SK-N-MC (cell line): Measurements from ENCODE around the gene CHD2.

Source experiments
- DNase-seq: peaks from one replicate; pipeline ENCODE4 v3.0.0-alpha.2; 2011; ENCODE audit warnings: low read depth, low spot score
- H3K27ac ChIP-seq: fragments of 200-600 bp; sonication (generic); 2 replicates; pipeline ENCODE4 v1.5.1; 2016; ENCODE audit warnings: mixed run types
- H3K36me3 ChIP-seq: fragments of 200-600 bp; sonication (generic); 2 replicates; pipeline ENCODE4 v1.6.1; 2017; ENCODE audit warnings: antibody characterized with exemption, low read length, mixed read lengths; ENCODE audit not compliant: insufficient read depth
- H3K4me3 ChIP-seq: fragments of 200-600 bp; sonication (generic); 2 replicates; pipeline ENCODE4 v1.5.1; 2016
- H3K9ac ChIP-seq: fragments of 200-600 bp; sonication (generic); 2 replicates; pipeline ENCODE4 v1.8.0; 2017; ENCODE audit warnings: mixed run types, mixed read lengths; ENCODE audit not compliant: insufficient read length
- H3K9me3 ChIP-seq: fragments of 200-600 bp; sonication (generic); 2 replicates; pipeline ENCODE4 v1.6.1; 2017; ENCODE audit warnings: low read depth, mild to moderate bottlenecking, antibody characterized with exemption, low read length, moderate library complexity, mixed read lengths
- EZH2 ChIP-seq: fragments of 200-600 bp; sonication (generic); IDR thresholded peaks from one replicate; pipeline ENCODE4 v1.6.1; 2017; ENCODE audit warnings: antibody characterized with exemption
- FOXP2 ChIP-seq: optimal IDR thresholded peaks from 2 replicates; pipeline ENCODE3; 2011; ENCODE audit warnings: mild to moderate bottlenecking, moderate library complexity; ENCODE audit not compliant: insufficient read depth; ENCODE audit errors: extremely low read length, control extremely low read depth
- POLR2AphosphoS5 ChIP-seq: IDR thresholded peaks from 2 replicates; pipeline ENCODE4 v1.6.1; 2012; ENCODE audit warnings: mild to moderate bottlenecking, low read depth, low read length, borderline replicate concordance

Gene CHD2

DNA sequence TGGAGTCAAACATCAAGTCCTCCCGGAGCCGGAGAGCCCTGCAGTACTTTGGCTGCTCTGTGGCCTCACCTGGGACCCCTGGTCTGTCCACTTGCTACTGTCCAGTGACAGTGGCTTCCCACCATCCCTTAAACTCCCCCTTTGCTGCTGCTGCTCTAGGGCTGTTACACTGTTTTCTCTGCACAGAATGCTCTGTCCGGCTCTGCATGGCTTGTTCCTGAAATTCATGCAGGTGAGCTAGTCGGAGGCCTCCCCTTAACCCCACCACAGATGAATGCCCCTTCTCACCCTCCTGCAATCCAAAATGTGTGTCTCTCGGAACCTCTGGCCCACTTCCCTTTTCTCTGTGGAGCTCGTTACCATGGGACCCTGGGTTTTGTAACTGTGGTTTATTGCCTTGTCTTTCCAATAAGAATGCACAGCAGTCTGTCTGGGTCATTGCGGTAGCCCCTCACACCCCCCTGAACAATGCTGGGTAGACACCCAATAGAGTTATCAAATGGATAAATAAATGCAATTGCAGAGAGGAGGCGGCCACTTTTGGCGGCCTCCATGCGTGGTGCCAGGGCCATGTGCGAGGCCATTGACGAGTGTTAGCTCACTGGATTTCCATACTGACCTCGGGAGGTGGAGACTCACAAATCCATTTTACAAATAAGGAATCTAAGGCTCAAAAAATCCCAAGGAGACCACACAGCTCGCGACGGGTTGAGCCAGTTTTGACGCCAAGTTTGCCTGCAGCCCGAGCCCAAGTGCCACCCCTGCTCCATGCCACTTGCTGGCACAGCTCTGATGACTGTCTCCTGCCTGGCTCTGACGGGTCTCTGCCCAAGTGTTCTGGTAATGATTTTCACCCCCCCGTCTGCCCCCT is 140.4 kb downstream of the CHD2 start:
- H3K9ac ChIP-seq: no peak overlapping the region
- no peak overlapping the region for H3K27ac ChIP-seq
- no peaks in the 10 kb centered on the region for H3K36me3 ChIP-seq
- TF ChIP-seq EZH2 (no peak), POLR2AphosphoS5 (no peak), FOXP2 (no peak)
- no peak for DNase-seq
- no peak overlapping the region for H3K4me3 ChIP-seq
- H3K9me3 ChIP-seq: no peaks in the 10 kb centered on the region

DNA sequence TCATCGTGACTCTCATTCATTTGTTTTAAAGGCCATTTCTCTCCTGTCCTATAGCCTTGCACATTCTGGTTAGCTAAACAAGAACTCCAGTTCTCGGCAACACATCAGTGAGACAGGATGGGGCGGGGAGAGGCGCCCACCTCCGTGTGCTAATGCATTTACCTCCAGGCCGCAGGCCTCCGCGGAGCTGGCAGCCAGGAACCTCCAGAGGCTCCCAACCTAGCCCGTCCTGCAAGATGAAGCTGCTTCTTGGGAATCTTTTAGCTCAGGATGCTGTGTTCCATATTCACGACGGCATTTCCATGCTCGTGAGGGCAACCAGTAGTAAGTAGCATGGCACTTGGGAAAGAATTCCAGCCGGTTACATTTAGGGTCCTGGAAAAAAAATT is 141.0 kb downstream of the CHD2 start:
- Histone ChIP-seq H3K27ac (no peak overlapping the region), H3K36me3 (no peaks in the 10 kb centered on the region), H3K9me3 (no peaks in the 10 kb centered on the region), H3K9ac (no peak overlapping the region), H3K4me3 (no peak overlapping the region)
- TF ChIP-seq EZH2 (no peak), FOXP2 (no peak), POLR2AphosphoS5 (no peak)
- DNase-seq: no peak

DNA sequence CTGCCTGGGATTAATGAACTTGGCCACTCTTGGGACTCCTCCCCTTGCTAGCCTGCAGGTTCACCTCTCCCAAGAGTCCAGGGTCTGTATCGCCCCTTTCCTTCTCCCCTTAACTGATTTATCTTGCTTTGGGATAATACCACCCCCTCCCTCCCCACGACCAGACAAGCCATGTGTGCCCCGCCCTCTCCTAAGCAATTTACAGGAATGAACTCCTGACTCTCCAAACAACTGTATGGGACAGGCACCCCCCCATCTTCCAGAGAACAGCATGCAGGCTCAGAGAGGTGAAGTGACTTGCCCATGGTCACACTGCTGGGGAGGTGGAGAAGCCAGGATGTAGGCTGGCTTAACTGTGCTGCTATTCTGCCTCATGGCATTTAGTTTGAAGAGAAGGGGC is 142.1 kb downstream of the CHD2 start:
- H3K4me3 ChIP-seq: no peak overlapping the region
- no peak overlapping the region for H3K27ac ChIP-seq
- no peak for DNase-seq
- TF ChIP-seq EZH2 (no peak), POLR2AphosphoS5 (no peak), FOXP2 (no peak)
- H3K9ac ChIP-seq: no peak overlapping the region
- no peaks in the 10 kb centered on the region for H3K36me3 ChIP-seq
- no peaks in the 10 kb centered on the region for H3K9me3 ChIP-seq

DNA sequence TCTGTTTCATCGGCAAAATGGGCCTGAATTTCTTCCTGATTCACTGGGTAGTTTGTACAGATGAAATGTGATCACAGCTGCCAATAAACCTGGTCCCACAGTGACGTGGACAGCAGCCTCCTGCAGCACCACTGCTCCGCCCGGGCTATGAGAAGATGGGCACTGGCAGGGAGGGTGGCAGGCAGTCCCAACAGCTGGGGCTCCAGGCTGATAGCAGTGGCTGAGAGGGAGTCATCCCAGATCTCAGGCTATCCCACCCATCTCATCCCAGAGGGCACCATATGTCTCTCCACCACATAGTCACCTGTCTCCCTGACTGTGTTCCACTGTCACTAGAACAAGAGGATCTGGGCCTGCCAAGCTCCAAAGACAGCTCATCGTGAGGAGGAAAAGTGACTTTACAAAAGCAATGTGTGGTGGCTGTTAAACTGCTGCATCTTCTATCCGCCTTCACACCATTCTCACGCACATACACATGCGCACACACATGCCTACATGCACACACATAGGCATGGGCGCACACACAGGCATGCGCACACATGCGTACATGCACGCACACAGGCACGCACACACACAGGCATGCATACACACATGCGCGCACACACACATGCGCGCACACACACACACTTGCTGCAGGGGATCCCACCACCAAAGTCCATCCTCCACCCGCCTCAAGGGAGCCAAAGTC is 142.7 kb downstream of the CHD2 start:
- no peak for DNase-seq

DNA sequence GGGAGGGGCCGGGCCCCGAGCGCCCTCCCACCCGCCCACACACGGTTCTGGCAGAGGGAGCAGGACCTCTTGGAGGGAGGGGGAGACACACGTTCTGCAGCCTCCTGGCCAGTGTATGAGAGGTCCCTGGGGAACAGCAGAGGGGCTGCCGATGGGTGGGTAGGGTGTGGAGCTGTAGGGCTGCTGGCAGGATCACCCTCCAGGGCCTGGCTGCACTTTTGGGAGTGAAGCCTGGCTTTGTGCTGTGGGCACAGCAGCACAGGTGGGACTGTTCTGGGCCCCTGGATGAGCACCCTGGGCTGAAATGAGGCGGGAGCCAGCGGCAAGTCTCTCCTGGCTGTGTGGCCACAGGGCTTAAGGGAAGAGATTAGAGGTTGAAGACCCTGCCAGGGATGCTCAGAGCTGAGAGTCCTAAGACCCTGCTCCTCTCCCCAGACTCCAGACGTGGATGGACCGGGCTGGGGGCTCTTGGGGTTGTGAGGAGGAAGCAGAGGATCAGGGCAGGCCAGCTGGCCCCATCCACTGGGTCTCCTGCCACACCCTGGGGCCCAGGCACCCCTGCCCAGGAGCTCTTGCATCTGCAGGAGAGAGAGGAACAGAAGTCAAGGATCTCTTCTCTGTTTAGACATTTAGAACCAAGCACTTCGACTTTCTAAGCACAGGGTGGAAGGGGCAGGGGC is 143.6 kb downstream of the CHD2 start:
- H3K9ac ChIP-seq: no peak overlapping the region
- no peak overlapping the region for H3K27ac ChIP-seq
- H3K4me3 ChIP-seq: no peak overlapping the region

More for the DNA sequence above, 142.7 kb downstream of the CHD2 start:
- TF ChIP-seq EZH2 (no peak), FOXP2 (no peak), POLR2AphosphoS5 (no peak)
- H3K9me3 ChIP-seq: no peaks in the 10 kb centered on the region
- no peak overlapping the region for H3K9ac ChIP-seq
- H3K36me3 ChIP-seq: no peaks in the 10 kb centered on the region
- no peak overlapping the region for H3K4me3 ChIP-seq
- no peak overlapping the region for H3K27ac ChIP-seq

DNA sequence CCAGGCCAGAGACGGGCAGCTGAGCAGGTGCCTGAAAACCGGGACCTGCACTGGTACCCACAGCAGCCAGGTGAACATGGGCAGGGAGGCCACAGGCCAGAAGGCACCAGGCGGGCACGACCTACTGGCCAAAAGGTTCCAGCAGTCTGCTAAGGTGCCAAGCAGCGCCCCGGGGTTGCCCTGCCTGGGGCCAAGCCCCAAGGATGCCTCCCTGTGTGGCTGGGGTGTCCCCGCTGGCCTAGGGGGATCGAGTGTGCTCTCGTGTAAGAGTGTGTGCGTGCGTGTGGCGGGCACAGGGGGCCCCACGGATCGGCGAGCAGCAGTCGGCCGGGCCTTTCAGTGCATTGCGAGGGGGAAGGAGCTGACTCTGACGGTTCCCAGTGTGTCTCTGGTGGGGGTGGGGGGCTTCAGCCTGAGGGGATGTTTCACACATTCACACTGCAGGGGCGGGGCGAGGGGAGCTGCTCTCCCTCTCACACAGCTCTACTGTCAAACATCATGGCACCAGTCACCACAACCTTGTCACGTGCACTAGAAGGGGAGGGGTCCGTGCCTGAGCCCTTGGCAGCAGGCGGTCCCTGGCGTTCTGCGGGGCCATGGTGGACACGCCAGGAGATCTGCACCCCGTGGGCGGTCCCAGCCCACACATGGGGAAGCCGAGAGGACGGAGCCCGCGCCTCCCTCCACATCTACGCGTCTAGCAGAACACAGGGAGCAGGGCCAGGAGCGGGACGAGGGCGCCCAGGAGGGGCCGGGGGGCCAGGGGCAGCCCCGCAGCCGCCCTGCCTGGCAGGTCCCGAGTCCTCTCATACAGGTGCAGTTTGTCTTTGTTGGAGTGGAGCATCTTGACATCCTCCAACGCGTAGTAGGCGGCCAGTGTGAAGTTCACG is 144.4 kb downstream of the CHD2 start:
- Histone ChIP-seq H3K27ac (no peak overlapping the region), H3K4me3 (no peak overlapping the region), H3K9me3 (no peaks in the 10 kb centered on the region), H3K9ac (no peak overlapping the region), H3K36me3 (no peaks in the 10 kb centered on the region)
- no peak for TF ChIP-seq FOXP2
- TF ChIP-seq POLR2AphosphoS5: no peak
- DNase-seq: no peak

More for the DNA sequence above, 143.6 kb downstream of the CHD2 start:
- no peak for DNase-seq
- Histone ChIP-seq H3K36me3 (no peaks in the 10 kb centered on the region), H3K9me3 (no peaks in the 10 kb centered on the region)
- TF ChIP-seq POLR2AphosphoS5 (no peak), FOXP2 (no peak), EZH2 (no peak)

DNA sequence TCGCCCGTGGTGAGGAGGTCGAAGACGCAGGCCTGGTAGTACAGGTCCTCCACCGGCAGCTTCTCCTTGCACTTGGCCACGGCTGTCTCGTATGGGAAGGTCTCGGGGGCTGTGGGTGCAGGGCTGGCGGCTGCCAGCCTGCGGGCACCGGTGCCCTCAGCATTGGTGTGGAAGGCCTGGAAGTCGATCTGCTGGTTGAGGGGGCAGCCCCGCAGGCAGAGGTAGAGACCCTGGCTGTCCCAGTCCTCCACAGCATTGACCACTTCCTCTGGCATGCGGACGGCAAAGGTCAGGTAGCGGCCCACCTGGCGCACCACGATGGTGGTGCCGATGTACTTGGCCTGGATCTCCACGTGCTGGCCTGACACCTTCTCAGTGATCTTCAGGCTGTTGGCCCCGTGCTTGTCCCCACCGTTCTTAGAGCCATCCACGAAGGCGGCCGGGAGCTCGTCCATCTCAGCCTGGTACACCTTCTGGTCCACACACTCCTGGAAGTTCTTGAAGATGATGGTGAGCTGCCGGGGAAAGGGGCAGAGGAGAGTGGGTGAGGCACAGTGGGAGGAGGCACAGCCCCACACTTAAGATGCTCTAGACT is 145.2 kb downstream of the CHD2 start:
- no peak for TF ChIP-seq POLR2AphosphoS5
- no peak for TF ChIP-seq EZH2
- no peak for TF ChIP-seq FOXP2
- no peak for DNase-seq
- Histone ChIP-seq H3K27ac (no peak overlapping the region), H3K4me3 (no peak overlapping the region), H3K36me3 (no peaks in the 10 kb centered on the region), H3K9ac (no peak overlapping the region), H3K9me3 (no peaks in the 10 kb centered on the region)

DNA sequence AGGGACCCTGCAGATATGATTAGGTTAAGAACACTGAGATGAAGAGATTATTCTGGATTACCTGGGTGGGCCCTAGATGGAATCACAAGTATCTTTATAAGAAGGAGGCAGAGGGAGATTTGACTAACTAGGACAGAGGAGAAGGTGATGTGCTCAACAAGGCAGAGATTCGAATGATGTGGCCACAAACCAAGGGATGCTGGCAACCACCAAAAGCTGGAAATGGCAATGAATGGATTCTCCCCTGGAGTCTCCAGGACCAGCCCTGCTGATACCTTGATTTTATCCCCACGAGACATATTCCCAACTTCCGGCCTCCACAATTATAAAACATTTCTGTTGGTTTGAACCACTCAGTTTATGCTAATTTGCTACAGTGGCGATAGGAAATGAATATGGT is 146.0 kb downstream of the CHD2 start:
- no peak for DNase-seq
- Histone ChIP-seq H3K9me3 (no peaks in the 10 kb centered on the region), H3K4me3 (no peak overlapping the region), H3K9ac (no peak overlapping the region), H3K27ac (no peak overlapping the region), H3K36me3 (no peaks in the 10 kb centered on the region)
- TF ChIP-seq EZH2 (no peak), FOXP2 (no peak), POLR2AphosphoS5 (no peak)
